Esophagus squamous epithelium (tissue), 4 donors: ENCODE measurements around the gene TRMT6.

Experiments used
- CTCF ChIP-seq, 6 experiments: fragments of 450-650 bp in 4 of 6; fragments of 200-600 bp in 2 of 6; sonication (generic) in 2 of 6; IDR thresholded peaks; one replicate each; pipeline ENCODE4 v1.5.1; 2016 to 2019; ENCODE audit warnings: antibody characterized with exemption in 6 of 6, mild to moderate bottlenecking in 4 of 6, moderate library complexity in 4 of 6
- POLR2A ChIP-seq, 4 donors: fragments of 450-650 bp; IDR thresholded peaks; one replicate each; pipeline ENCODE4 v1.6.1; 2017; ENCODE audit warnings: antibody characterized with exemption in 4 of 4, mild to moderate bottlenecking in 4 of 4, moderate library complexity in 3 of 4

- TF ChIP-seq CTCF (IDR thresholded peaks at IDR 0.05) (no peak), POLR2A (IDR thresholded peaks at IDR 0.05) (no peak)
Measured at GRCh38 chr20:5947276-5947675, 3.1 kb downstream of the TRMT6 start.
